Measurements from ENCODE around the gene RUNX1.
"Not testable (repeated sequence)": the region's sequence is repeated elsewhere in the genome, so short reads cannot be mapped to it uniquely, and the experiment has no call there.

The RUNX1 gene

DNA sequence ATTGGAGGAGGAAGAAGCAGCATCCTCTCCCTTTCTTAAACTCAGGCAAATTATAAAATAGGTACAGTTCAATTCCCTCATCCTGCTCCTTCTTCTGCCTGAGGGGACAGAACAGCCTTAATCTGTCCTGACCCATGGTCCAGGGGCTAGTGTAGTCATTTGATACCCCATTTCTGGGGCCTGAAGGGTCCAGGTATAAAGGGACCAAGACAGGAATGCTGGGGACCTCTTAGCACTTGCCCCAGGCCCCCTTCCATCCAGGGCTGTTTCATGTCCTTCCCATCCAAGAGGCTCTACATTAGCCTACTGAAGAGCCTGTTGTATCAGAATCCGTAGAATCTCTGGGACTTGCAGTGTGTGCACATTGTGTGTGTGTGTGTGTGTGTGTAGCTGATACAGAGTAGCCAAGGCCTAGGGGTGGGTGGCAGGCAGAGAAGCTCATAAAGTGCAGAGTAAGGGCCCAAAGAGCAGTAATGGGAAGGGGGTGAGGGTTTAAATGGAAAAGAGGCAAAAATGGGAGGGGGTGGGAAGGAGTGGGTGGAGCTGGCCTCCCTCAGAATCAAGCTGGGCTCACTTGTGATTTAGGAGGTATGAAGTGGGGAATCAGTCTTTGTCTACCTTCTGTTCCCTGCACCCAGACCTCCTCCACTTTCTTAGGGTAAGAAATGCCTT, 32.4 kb downstream of the RUNX1 start:
- no peak for DNase-seq (ENCODE audit: low read depth in 2 of 2)

DNA sequence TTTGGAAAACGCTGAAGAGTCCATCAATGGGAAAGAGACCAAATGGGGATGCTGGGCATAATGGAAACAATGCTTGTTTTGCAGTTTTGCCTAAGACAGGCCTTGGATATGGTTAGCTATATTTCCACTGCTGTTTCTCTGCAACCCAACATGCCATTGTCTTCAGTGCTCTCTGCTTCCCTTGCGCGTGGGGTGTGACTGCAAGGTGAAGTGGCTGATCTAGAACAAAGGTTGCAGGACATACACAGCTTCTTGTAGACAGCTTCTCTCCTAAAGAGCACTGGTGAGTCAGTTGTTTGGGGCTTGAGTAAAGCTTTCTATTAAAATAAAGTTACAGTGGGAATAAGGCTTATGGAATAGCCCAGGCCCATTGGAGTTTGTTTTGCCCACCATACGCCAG, 33.0 kb downstream of the RUNX1 start:
- DNase-seq (ENCODE audit: low read depth in 2 of 2) = no peak

DNA sequence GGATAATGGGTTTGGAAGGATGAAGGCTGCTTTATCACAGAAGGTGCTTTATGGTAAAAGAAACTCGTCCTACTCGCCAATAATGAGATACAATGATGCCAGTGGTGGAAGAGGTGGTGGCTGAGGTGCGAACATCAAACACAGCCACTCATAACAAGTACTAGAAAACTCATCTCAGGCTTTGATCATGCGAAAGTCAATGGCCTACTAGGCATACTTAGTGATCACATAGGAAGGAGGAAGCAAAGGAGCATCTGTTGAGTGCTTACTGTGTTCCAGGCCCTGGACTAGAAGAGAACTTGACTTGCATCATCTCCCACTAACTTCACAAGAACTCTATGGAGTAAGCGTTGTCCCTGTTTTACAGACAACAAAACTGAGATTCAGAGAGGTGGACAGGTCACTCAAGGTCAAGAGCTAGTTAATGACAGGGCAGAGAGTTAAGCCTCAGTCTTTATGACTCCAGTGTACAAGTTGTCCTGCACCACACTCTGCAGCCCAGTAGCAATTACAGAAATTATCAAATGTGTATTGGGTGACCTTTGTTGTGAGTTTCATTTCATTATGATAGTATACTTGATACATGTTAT, 33.6 kb downstream of the RUNX1 start:
- DNase-seq (ENCODE audit: low read depth in 2 of 2) = no peak

DNA sequence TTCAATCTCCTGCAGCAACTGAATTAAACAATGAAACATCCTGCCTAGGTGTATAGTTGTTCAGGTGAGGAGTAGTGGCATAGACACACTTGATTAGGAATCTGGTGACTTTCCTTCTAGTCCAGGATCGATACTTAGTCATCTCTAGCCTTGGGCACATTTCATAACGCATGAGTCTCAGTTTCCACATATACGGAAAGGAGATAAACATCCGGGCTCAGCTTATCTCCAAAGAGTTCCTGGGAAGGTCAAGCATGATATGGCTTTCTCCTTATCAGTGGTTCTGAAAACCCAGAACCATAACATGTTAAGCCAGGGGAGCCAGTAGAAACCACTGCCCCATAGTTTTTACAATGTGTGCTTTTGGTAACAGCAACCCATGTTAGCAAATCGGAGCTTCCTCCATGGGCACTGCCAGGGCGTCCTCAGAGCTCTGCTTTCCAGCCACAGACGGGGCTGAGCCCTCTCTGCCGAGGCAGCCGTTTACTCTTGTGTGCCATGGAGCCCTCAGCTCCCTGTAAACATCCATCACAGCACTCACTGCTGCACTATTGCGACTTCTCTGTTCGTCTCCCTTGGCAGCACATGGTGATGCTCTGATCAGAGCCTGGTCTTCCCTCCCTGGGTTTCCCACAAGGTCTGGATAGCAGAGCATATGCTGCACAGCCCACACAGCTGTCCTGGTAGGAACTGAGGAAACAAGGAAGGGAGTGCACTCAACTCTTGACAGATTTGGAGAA, 34.6 kb downstream of the RUNX1 start:
- no peak for DNase-seq (ENCODE audit: low read depth in 2 of 2)

DNA sequence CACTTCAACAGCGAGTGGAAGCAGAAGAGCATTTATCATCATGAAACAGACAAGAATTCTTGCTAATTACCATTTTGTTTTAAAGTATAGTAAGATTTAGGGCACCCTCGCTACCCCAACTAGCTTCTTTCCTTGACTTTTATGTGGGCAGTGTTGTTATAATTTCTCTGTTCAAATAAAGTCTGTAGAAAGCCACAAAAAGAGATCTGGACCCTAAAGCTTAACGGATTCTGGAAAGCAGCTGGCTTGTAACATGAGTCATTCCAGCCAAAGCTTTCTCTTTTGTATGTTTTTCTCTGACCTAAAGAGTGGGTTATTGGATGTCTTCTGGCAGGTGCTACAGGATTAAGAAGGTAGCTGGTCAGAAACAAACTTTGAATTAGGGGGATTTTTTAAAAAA, 37.4 kb downstream of the RUNX1 start:
- DNase-seq (ENCODE audit: low read depth in 2 of 2) = no peak

DNA sequence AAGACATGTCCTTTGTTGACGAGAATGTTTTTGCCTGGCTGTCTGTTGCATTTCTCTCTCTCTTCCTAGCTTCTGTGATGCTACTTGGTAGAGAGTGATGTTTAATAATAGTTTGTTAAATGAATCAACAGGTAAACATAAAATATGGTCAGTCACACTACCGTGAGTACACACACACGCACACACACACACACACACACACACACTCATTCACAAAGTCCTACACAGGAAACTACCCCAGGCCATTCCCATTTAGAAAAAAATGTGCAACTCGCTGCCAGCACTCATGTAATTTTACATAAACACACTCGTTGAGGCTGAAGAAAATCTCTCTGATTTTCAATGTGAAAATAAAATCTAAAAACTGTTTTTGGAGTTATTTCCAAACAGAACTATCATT, 38.7 kb downstream of the RUNX1 start:
- DNase-seq (ENCODE audit: low read depth in 2 of 2) = no peak

DNA sequence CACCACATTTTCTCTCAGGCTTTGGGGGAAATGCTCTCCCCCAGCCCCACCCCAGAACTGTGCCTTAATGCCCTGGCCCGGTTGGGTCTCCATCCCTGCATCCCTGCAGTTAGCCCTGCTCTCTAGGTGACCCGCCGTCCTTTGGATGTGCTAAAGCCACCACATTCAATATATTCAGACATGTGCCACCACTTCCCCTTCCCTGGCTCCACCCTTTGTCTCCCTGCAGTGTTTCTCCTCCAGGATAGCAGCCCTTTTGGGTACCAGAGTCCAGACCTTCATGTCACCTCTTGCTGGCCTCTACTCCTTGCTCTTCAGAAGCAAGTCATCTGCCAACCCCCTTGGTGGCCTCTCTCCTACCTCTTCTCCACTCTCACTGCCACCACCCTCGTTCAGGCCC, 41.8 kb downstream of the RUNX1 start:
- no peak for DNase-seq (ENCODE audit: low read depth in 2 of 2)

DNA sequence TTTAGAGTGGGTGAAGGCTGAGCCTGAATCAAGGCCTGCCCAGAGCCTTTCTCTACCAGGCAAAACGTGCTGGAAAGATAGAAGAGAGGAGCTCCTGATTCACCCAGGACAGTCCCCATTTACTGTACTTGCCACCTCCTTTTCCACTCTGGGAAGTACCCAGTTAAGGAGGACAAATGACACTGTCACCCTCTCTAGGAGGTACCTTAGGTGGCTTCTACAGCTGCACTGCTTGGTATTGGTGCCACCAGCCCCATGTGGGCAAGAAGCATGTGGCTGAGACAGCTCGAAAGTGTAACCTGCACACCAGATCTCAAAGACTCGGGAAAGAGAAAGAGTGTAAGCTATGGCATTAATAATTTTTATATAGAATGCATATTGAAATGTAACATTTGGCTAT, 42.3 kb downstream of the RUNX1 start:
- DNase-seq (ENCODE audit: low read depth in 2 of 2) = no peak

DNA sequence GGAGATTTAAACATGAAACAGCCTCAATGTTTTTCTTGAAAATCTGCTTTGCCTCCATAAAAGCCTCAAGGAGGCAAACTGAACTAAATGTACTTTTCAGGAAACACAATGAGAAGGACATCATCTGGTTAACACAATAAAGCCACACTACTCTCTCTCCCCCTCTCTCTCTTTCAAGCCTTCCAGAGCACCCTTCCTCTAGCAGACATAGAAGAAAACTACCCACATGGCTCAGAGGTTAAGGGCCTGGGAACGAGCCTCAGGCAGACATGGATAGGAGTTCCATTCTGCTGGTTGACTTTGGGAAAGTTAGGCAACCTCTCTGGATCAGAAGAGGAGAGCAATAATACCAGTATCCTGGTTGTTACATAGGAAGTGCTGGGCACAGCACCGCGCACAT, 42.9 kb downstream of the RUNX1 start:
- no peak for DNase-seq (ENCODE audit: low read depth in 2 of 2)

DNA sequence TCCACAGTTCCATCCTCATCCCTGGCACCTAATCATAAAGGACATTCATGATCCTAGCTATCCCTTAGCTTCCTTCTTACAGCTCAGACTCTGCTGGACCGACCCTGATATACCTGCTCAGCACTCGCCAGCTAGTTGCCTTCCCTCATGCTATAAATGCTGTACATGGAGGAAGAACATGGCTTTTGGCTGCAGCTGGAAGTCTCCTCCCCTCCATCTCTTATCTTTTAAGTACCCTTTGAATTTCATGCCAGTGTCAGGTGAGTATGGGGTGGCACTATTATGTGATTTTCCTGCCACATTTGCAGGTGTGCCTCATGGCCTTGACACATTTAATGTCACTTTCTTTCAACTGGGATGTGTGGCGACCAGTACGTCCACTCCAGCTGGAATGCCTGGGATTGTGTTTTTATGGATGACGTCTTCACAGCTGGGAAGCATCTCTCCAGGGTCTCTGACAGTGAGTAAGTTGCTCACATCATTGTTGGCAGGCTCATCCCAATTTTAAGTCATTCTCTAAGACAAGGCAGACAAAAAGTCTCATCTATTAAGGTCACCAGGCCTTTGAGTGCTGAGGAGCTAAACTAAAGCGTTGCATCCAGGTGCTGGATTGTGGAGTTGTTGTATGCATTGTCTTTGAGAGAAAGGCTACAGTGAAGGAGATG, 43.4 kb downstream of the RUNX1 start:
- DNase-seq (ENCODE audit: low read depth in 2 of 2) = no peak

DNA sequence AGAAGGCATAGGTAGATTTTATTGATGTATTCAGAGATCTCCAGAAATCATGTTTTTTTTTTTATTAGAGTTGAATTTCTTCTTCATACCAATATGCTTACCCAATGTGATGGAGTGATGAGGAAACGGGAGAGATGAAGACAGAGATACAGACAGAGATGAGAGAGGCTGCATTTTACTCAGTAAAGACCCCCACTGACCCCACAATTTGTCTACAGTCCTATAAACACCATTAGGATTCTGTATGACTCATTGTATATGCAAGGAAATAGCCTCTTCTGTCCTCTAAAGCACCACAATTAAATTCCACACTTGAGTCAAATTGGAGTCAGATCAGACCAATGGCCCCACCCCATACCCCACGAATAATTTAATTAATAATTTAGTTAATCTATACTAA, 44.0 kb downstream of the RUNX1 start:
- DNase-seq (ENCODE audit: low read depth in 2 of 2) = no peak

DNA sequence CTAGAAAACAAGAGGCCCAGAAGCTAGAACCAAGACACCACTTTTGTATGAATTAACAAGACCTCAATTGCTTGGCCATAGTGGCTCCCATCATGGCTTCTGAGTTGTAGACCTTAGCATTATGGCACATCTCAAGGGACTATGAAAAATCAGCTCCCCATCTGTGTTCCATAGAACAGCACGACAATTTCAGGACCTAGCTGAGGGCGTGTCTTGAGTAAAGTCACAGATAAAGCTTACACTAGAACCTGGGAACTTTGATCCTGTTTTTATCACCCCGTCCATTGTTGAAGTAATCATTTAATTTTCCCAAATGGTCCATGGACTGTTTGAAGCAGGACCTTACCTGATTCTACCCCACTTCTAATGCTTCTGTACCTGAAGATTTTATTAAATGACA, 44.8 kb downstream of the RUNX1 start:
- no peak for DNase-seq (ENCODE audit: low read depth in 2 of 2)

DNA sequence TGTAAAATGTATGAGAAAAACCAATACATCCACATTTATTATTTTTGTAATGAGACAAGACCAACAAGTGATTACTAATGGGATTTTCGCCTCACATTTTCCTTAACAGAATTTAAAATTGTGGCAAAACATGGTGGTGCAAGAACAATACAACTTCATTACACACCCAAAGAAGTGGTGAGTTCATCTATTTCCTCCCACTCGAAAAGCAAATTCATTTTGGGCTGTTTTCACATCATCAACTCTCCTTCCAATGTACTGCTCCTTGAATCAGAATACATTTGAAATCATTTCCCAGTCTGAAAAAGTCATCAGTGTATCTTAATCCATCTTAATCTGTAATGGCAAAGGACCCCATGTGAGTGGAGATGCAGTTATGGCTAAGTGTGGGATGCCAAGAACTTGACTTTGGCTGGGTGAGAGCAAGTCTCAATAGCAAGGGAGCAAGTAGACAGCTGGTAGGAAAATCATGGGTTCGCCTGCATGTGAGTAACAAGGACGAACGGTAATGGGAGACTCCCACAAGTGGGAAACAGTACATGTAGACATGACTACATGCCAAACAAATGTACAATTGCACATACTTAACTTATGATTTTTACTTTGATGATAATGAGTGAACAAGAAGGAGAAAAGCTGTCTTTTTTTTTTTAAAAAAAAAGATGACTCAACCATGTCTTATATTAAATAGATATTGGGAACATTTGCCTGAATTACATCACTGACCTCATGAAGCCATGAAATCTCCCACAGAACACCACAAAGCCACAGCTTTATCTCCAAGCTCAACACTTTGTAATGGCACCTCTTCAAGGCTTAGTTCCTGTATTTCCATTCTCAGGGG, 46.0 kb downstream of the RUNX1 start:
- DNase-seq (ENCODE audit: low read depth in 2 of 2) = no peak

DNA sequence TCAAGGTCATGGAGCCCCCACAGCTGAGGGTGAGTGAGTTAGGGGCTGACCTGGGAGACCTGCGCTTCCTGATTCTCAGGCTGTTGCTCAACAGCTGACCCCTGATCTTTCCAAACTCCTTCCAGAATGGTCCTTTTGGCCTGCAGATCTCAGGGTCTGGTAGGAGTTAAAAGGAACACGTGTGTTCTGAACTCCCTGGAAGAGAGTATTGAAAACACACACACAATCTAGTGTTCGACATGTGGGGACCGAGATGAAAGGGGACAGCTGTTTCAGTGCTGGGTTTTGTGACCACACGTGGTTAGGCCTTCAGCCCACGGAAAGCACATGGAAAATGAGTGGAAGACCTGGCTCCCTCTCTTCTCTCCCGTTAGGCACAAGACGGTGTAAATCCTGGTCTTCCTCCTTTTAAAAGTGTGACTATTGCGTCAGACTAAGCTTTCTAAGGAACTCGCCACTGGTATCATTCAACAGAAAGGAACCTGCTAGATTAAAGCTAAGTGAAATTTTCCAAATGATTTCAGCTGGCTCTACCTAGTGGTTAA, 49.6 kb downstream of the RUNX1 start:
- no peak for DNase-seq (ENCODE audit: low read depth in 2 of 2)

DNA sequence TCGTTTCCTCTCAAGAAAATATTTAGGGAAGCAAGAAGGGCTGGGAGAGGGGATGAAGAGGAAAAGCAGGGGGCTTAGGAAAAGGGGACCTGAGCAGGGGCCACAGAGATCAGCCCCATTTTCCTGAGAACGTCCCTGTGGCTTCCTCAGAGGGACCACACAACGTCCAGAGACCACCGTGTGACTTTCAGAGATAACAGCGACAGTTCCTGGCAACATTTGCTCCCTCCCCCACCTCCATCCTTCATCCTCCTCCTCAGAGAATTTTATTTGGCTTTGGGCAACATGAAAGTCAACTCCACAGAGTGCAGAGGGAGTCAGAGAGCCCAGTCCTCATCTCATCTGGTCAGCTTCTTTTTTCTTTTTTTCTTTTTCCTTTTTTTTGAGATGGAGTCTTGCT, 50.9 kb downstream of the RUNX1 start:
- no peak for DNase-seq (ENCODE audit: low read depth in 2 of 2)

DNA sequence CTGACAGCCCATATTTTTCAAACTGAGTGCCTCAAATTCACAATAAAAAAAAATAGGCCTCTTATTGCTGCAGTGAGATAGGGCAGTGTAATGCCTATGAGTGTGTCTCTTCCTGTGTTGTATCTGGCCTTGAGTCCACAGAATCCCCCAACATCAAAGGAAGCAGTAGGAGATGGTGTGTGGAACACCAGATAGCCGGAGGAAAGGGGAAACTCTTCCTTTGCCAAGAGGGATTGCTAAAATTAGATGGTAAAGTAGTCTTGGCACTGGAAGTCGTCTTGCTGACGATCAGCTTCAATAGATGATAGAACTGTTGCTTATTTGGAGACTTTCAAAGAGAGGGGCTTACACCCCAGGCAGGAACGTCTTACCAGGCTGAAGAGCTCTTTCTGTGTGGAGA, 51.8 kb downstream of the RUNX1 start:
- DNase-seq (ENCODE audit: low read depth in 2 of 2) = no peak

DNA sequence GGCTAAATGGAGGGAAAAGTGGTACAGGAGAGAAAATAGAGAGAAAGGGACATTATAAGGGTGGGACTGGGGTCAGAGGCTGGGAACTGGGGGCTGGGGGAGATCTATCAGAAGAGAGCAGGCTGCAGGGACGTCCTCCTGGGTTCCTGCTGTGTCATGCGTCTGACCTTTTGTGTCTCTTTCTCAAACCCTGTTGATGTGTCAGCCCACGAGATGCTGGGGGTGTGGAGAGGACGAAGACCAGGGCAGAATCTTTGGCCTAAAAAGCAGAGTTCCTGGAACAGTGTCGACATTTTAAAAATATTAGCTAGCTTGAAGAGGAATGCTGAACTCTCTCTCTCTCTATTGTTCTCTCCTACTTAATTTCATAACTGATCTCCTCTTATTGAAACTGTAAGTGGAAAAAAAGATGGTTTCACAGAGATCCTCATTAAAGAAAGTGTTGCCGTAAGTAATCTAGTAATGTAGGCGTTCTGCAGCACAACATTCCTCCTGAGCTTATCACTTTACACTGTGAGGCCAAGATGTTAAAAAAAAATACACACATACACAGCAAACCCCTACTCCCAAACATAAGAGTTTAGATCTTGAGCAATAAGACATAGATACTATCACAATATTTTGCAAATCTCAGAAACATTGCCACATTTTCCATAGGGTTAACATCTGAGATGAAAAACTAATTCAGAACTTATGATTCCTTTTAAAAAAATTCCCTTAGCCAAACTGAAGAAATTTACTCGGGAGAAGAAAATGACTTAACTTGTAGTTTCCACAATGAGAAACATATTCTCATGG, 52.6 kb downstream of the RUNX1 start:
- no peak for DNase-seq (ENCODE audit: low read depth in 2 of 2)

DNA sequence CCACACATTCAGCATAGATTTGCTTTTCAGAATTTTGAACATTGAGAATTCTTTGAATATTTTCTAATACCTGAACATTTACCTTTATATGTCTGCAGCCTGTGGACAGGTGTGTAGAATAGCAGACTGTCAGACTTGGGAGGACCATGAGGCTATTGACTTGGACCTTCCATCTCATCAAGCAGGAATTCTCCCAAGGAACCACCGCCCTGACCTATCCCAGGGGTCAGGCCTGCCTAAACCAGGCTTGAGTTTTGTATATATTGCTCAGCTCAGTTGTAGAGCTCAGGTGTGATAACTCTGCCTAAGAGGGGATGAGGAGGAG, 53.2 kb downstream of the RUNX1 start:
- DNase-seq (ENCODE audit: low read depth in 2 of 2) = no peak

DNA sequence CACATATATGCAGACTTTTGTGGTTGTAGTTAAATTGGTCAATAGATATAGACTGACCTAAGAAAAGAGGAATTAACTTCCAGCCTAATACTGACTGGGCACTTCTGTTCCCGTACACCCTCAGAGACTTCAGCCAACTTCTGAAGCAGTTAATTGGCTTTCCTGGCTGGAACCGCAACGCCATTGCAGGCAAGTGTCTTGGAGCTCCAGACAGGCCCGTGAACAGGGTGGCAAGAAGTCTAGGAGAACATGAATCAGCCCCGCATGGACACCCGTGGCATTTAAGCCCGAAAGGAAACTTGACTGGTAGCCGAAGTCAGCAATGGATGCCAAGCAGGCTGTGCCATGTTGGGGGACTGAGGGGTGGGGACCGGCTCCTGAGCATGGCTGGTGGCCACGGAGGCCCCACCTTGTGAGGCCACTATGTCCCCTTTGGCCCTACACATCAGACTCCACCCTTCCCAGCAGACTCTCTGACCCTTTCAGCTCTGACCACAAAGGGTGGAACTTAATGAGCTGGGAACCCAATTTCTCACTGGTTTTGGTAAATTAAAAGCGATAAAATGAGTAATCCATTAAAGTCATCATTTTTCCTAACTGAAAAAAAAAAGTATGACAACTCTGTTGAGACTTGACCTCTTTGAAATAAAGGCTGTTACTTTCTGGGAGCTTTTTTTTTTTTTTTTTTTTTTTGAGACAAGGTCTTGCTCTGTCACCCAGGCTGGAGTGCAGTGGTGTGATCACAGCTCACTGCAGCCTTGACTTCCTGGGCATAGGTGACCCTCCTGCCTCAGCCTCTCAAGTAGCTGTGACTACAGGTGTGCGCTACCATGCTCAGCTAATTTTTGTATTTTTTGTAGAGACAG, 54.1 kb downstream of the RUNX1 start:
- no peak for DNase-seq (ENCODE audit: low read depth in 2 of 2)

DNA sequence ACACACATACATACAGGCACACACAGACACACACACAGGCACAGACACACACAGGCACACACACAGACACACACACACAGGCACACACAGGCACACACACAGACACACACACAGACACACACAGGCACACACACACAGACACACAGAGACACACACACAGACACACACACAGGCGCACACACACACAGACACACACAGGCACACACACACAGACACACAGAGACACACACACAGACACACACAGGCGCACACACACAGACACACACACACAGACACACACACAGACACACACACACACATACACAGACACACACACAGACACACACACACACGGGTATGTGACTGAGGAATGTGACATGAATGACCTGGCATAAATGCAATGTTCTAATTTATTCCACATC, 55.6 kb downstream of the RUNX1 start:
- DNase-seq (ENCODE audit: low read depth in 2 of 2) = not testable (repeated sequence)
